RCC 7860 (cell line): ENCODE results near the gene PROK2.

Source experiments
- DNase-seq: peaks from one replicate; pipeline ENCODE4 v3.0.0-alpha.2; 2015; ENCODE audit warnings: low spot score
- FAIRE-seq: peaks from 2 replicates; lab custom pipeline; 2012; peaks lifted over from hg19 to GRCh38; lab: Jason Lieb, UNC

The PROK2 gene

DNA sequence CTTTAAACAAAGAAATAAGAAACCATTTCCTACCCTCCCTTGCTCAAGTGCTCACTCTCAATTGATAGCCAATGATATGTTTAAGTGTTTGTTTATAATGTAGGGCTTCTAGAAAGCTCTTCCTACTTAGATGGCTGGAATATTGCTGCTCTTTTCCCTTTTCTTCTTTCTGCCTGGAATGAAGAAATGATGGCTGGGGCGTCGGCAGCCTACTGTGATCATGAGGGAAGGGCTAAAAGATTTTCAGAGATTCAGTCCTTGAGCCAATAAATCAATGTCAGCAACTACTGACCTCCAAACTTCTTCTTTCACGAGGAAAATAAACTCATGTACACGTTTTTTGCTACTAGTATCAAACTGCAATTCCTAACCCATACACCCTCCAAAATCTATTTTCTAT lies 33.3 kb downstream of the PROK2 start:
- FAIRE-seq (no peak), DNase-seq (no peak)

DNA sequence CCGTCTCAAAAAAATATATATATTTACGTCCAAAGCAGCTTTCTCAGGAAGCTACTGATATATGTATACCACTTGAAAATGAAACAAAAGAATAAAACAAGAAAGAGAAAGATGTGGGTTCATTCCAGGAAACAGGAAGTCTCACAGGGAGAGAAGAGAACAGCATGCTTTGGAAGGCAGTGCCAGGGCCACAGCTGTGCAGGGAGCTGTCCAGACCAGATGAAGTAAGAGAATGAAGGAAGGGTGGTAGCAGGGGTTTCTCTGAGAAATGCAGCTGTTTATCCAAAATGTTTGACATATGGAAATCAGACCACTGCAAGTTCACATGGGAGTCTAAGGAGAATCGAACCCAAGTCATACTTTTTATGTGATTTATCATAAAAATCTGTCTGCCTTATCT lies 40.2 kb downstream of the PROK2 start:
- DNase-seq: no peak
- no peak for FAIRE-seq

DNA sequence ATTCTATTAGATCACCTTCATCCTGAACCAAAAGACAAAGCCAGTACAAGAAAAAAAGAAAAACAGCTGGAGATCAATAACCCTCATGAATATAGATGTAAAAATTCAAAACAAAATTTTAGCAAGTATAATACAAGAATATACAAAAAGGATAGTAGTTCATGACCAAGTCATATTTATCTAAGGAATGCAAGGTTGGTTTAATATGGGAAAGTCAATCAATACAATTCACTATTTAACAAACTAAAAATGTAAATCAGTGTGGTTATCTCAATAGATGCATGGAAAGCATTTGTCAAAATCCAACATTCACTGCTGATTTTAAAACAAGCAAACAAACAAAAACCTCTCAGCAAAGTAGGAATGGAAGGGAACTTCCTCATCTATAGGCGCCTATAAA lies 42.3 kb downstream of the PROK2 start:
- FAIRE-seq (no peak), DNase-seq (no peak)

DNA sequence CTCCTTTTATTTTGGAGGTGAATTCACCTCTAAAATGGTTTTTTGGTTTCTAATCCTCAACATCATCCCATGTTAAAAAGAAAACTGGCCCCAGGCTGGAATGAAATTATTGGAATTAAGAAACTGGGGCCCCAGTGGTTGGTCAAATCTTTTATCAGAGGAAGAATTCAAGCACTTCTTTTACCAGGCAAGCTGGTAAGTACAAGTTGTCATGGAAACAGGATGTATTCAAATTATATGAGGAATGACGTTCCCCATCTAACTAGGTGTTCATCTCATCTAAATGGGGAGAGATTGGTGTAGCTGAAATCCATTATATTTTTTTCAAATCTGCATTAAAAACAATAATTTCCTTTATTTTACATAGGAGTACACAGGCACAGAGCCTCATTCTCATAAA lies 50.1 kb downstream of the PROK2 start:
- DNase-seq (no peak), FAIRE-seq (no peak)

DNA sequence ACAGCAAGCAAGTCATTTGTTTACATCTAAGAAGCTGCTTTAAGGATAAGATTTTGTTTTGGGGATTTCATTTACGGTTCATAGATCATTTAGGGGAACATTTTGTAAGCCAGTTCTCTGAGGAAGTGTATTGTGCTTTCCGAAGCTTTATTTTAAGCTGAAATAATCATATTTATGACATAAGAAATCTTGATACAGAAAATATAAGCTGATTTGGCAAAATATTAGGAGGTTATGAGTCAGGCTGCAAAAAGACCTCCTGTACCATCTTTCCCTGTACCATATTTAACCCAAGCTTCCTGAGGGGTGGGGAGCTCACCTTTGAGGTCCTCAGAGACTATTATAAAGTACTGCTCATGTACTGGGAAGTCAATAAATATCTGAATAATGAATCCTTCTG lies 51.6 kb downstream of the PROK2 start:
- FAIRE-seq (no peak), DNase-seq (no peak)

DNA sequence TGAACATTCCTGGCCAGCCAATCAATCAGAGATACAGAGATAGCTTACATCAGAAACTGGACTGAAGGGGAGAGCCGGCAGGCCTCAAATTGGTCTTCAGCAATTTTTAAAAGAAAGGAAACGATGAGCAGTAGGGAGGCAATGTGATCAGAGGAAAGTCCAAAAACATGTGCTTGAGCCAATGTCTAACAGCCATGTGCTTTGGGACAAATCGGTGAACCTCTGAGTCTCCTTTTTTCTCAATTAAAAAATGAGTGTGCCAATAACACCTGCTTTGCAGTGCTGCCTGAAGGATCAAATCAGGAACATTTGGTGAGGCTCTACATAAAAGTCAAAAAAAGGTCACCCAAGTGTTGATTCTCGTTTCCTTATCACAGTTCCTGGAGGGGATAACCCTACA lies 52.3 kb downstream of the PROK2 start:
- FAIRE-seq (no peak), DNase-seq (no peak)

DNA sequence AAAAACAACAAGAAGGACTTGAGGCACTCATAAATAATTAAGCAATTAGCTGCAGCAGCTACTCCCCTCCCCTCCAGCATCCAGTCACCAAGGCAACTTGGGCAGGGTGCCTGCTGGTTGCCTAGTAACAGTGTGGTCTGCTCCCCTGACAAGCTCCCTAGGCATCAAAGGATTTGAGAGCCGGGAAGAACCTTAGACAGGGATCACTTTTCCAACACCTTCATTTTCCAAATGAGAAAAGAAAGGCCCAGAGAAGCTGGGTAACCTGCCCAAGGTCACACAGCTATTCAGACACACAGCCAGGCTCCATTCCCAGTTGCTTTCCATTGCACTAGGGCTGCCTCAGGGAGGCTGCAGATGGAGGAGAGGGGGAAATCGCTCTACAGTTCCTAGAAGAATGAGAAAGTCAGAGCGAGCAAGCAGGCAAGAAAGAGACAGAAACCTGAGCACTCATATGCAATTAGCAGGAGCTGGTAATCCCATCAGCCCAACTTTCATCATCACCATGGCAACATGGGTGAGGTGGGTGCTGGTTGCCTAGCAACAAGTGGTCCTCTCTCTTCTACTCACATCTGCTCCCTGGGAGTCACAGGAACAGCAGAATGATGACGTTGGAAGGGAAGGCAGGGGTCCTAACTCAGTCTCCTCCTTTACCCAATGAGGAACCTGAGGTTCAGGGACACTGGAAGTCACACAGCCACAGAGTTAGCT lies 56.2 kb downstream of the PROK2 start:
- FAIRE-seq (no peak), DNase-seq (no peak)

DNA sequence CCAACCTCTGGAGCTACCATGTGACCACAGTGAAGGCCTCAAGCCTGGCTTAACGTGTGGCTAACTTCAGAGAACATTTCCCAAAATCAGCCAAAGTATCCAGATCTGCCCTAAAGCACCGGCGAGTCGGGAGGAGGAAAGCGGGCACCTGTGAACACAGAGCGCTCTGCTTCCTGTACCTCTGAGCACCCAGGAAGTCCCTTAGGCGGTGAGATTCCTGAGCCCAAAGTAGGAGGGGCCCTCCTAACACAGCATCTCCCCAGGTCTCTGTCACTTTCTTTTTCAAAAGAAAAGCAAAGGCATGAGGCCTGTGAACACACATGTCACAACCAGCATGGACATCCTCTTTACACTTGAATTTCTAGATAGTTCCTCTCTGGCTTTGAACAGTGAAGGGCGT lies 58.8 kb downstream of the PROK2 start:
- no peak for FAIRE-seq
- DNase-seq: no peak

DNA sequence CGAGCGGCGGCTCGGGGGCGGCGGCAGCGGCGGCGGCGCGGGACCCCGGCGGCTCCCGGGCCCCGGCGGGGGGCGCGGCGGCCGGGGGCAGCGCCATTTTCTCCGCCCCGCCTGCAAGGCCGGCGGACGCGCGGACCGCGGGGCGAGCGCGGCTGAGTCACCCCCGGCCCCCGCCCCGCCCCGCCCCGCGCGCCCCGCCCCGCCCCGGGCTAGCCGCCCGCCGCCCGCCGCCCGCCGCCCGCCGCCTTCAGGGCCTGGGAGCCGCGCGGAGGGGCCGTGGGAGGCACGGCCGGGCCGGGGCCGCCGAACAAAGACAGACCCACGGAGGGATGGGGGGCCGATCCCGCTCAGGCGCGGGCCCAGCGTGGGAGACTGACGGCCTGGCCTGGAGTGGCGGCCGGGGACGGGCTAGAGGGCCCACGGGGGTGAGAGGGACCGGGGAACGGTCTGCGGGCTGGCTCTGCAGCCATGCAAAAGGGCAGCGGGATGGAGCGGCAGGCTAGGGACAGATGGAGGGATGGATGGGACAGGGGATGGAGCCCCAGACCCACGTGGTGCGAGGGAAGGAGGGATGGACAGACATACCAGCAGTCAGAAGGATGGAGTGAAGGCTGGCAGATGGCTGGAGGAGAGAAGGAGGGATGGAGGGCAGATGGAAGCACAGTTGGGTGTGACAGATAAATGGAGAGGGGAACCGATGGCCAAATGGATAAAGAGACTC lies 59.5 kb downstream of the PROK2 start, which contains the start of gene EIF4E3:
Gene EIF4E3, minus strand, starts transcription at position 132 of the 721 bp plus-strand sequence. Its CDS starts 35 bp downstream, at position 97.
- FAIRE-seq: no peak
- DNase-seq: no peak

DNA sequence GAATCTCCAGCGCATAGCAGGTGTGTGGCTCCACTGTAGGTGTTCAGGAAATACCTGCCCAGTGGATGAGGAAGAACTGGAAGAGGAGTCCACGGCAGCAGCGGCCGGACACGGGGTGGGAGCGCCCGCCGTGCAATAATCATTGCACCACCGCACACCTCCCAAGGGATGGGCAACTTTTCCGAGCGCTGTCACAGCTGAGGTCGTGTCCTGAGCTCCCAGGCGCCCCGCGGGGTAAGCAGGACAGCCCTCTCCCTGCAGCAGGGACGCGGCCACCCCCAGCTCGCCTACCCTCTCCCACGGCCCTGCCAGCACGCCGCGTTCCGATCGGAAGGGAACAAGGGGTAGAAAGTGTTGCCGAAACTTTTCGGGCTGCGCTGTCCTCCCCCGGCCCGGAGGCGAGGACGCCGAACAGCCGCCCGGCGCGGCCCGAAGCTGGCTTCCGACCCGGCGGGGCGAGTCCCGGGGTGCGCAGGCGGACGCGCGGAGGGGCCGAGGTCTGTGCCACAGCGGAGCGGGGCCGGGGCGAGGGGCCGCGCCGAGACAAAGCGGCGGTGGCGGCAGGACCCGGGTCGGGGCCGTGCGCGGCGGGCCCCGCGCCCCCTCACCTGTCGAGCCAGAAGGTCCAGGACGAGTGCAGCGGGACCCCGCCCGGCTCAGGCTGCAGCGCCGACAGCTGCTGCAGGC lies 60.2 kb downstream of the PROK2 start:
- no peak for FAIRE-seq
- DNase-seq: no peak

DNA sequence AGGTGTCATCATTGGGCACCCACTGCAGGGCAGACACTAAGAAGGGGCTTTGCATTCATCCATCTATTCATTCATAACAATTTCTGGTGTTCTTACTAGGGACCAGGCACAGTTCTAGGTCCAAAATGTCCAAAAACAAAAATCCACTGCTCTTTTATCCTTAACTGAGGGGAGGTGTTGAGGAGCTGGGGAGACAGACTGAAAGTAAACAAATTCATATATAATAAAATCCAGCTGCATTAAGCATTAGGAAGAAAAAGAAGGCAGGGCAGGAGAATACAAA lies 60.8 kb downstream of the PROK2 start:
- DNase-seq (no peak), FAIRE-seq (no peak)

DNA sequence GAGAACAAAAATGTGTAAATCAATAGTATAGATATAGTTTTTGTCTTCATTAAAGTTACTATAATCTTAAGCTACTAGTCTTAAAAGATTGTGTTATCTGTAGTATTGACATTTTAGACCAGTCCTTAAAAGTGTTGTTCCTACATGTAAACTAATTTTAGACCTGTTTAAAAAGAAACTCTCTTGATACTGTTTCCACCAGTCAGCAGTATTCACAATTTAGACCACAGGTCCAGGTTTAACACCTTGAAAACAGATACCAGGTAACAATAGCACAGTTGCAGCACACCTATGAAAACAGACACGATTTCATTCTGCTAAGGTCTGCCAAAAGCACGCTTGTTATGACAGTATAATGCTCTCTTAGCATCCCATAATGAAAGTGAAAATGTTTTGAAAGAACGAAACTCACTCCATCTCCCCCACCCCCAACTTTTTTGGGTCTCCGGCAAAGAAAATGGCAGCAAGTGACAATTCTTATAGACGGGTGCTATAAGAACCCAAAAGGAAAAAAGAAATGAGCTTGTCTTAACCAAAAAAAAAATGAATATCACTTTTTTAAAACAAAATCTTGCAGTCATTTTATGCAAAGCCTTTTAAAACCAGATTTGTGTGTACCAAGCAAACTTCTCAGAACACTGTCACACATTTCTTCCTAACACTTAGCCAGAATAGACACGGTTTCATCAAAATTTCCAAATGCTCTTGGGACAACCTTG lies 61.3 kb downstream of the PROK2 start:
- FAIRE-seq (no peak), DNase-seq (no peak)

DNA sequence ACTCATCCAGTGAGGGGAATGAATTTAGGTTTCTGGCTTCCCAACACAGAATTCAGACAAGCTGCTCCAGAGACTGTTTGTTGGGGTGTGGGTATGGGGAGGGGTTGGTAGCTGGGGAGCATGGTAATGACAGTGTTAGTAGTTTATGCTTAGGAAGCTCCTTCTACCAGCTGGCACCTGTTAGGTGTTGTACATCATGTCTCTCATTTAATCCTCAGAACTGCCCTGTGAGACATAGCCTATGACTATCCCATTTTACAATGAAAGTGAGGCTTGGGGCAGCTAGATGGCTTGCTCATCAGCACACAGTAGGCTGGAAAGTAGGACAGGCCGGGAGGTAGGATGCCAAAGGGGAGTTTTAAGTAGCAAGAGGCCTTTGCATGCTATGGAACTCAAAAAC lies 62.3 kb downstream of the PROK2 start:
- FAIRE-seq (no peak), DNase-seq (no peak)
